ENCODE data around the gene ISYNA1.

ISYNA1 gene

GRCh38 chr19:18436671-18437490 is 1.1 kb downstream of the ISYNA1 start:
- H3K4me1 ChIP-seq (ENCODE audit: insufficient read depth, low read length, severe bottlenecking), result peaks cover 28% of the 10 kb centered on the region
- H3K4me3 ChIP-seq (ENCODE audit: low read depth, low read length, poor library complexity, severe bottlenecking), result peak overlapping the region; percentile 56
- H3K4me2 ChIP-seq (ENCODE audit: low read length), result peak overlapping the region; percentile 62
- H3K27me3 ChIP-seq (ENCODE audit: insufficient read depth, low read length), result no peaks in the 10 kb centered on the region
- H3K9me3 ChIP-seq (ENCODE audit: low read length), result no peaks in the 10 kb centered on the region
- H4K20me1 ChIP-seq (ENCODE audit: insufficient read depth, low read length), result no peaks in the 10 kb centered on the region
- no peak overlapping the region for H2AFZ ChIP-seq (ENCODE audit: low read length)
- H3K9ac ChIP-seq (ENCODE audit: low read length), result peak overlapping the region; percentile 16; the same call in 1 of the 2 replicates
- no peaks in the 10 kb centered on the region for H3K9me2 ChIP-seq (ENCODE audit: low read depth, low read length)
- no peak for TF ChIP-seq EZH2 (IDR thresholded peaks at IDR 0.05; ENCODE audit: borderline replicate concordance, low read length)
- H3K36me3 ChIP-seq (ENCODE audit: insufficient read depth, low read length), result no peaks in the 10 kb centered on the region
- H3K27ac ChIP-seq (ENCODE audit: low read depth, low read length, poor library complexity, severe bottlenecking), result no peak overlapping the region
- H3K79me2 ChIP-seq (ENCODE audit: insufficient read depth, low read length), result no peaks in the 10 kb centered on the region
- no peaks in the 10 kb centered on the region for H3F3A ChIP-seq (ENCODE audit: insufficient read depth, low read length)

DNA sequence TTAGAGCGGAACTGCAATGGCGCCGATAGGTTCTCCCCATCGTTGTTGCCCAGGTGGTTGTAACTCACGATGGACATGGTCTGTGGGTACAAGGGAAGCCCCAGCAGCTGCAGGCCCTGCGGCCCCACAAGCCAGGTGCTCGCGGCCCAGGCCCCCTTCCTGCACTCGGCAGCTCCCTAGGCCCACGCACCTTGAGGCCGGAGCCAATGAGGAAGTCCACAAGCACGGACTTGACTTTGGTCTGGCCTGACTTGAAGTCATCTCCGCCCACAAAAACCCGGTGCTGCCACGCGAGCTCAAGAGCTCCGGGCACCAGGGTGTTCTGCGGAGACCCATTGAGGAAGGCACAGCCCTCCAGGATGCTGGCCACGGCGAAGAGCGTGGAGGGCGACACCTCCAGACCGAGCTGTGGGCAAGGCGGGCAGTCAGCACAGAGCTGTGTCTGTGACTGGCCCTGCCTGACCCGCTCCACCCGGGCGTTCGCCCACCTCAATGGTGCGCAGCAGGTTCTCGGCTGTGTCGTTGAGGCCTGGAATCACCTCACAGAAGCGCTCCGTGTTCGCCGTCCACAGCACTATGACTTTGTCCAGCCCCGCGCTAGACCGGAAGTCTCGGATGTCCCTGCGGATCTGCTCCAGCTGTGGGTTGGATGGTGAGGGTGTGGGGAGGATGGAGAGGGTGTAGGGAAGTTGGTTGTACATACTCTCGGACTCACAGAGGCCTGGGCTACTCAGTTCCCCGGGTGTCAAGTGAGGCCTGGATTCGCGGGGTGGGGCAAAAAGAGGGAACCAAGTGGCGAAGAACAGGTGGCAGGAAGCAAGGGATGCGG is 1.9 kb downstream of the ISYNA1 start:
- TF ChIP-seq CTCF (IDR thresholded peaks at IDR 0.05; ENCODE audit: low read length) (no peak), EZH2 (IDR thresholded peaks at IDR 0.05; ENCODE audit: borderline replicate concordance, low read length) (no peak)
- peaks cover 28% of the 10 kb centered on the region for H3K4me1 ChIP-seq (ENCODE audit: insufficient read depth, low read length, severe bottlenecking)
- no peaks in the 10 kb centered on the region for H3K79me2 ChIP-seq (ENCODE audit: insufficient read depth, low read length)
- H3K27ac ChIP-seq (ENCODE audit: low read depth, low read length, poor library complexity, severe bottlenecking), result no peak overlapping the region
- no peak overlapping the region for H3K9ac ChIP-seq (ENCODE audit: low read length)
- no peaks in the 10 kb centered on the region for H3K9me2 ChIP-seq (ENCODE audit: low read depth, low read length)
- peak overlapping the region; percentile 62; the same call in 1 of the 2 replicates for H3K4me2 ChIP-seq (ENCODE audit: low read length)
- peak overlapping the region; percentile 56 for H3K4me3 ChIP-seq (ENCODE audit: low read depth, low read length, poor library complexity, severe bottlenecking)
- H3F3A ChIP-seq (ENCODE audit: insufficient read depth, low read length), result no peaks in the 10 kb centered on the region
- no peaks in the 10 kb centered on the region for H3K36me3 ChIP-seq (ENCODE audit: insufficient read depth, low read length)
- H3K27me3 ChIP-seq (ENCODE audit: insufficient read depth, low read length), result no peaks in the 10 kb centered on the region; the same call in 1 of the 2 replicates
- no peak overlapping the region for H2AFZ ChIP-seq (ENCODE audit: low read length)
- H3K9me3 ChIP-seq (ENCODE audit: low read length), result no peaks in the 10 kb centered on the region
- H4K20me1 ChIP-seq (ENCODE audit: insufficient read depth, low read length), result no peaks in the 10 kb centered on the region

DNA sequence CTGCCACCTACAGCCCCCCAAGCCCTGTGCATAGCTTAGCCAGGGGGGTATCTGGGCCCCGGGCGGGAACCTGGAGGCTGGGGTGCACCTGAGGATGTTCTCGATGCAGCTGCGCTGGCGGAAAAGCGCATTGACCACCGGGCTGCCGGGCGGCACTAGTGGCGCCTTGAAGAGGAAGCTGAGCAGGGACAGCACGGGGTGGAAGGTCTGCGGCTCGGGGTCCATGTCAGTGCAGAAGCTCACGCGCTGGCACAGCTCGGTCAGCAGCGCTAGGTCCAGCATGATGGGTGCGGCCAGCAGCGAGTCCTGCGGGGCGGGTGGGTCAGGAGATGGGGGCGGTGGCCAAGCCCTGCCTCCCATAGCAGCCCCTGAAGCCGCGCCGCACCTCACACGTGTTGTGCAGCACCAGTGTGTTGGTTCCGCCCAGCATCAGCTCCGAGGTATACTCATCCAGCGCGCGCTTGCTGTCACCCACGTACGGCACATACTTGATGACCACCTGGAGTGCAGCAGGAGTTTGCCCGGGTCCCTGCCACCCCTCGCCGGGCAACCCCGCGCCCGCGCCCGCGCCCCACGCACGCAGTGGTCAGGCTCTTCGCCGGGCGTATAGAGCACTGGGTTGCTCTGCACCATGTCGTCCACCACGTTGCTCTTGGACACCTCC is 2.6 kb downstream of the ISYNA1 start:
- Histone ChIP-seq H3K4me1 (ENCODE audit: insufficient read depth, low read length, severe bottlenecking) (peaks cover 28% of the 10 kb centered on the region), H3K36me3 (ENCODE audit: insufficient read depth, low read length) (no peaks in the 10 kb centered on the region), H3K4me3 (ENCODE audit: low read depth, low read length, poor library complexity, severe bottlenecking) (no peak overlapping the region), H3F3A (ENCODE audit: insufficient read depth, low read length) (no peaks in the 10 kb centered on the region), H3K27me3 (ENCODE audit: insufficient read depth, low read length) (no peaks in the 10 kb centered on the region; the same call in 1 of the 2 replicates), H4K20me1 (ENCODE audit: insufficient read depth, low read length) (no peaks in the 10 kb centered on the region), H3K79me2 (ENCODE audit: insufficient read depth, low read length) (no peaks in the 10 kb centered on the region), H3K4me2 (ENCODE audit: low read length) (no peak overlapping the region), H3K27ac (ENCODE audit: low read depth, low read length, poor library complexity, severe bottlenecking) (no peak overlapping the region), H3K9me2 (ENCODE audit: low read depth, low read length) (no peaks in the 10 kb centered on the region), H2AFZ (ENCODE audit: low read length) (no peak overlapping the region), H3K9ac (ENCODE audit: low read length) (no peak overlapping the region), H3K9me3 (ENCODE audit: low read length) (no peaks in the 10 kb centered on the region)
- no peak for TF ChIP-seq CTCF (IDR thresholded peaks at IDR 0.05; ENCODE audit: low read length)
- no peak for TF ChIP-seq EZH2 (IDR thresholded peaks at IDR 0.05; ENCODE audit: borderline replicate concordance, low read length)
